Right hindlimb (tissue), 1 donor: ENCODE results near the gene PTPRK.

Source experiments
- DNase-seq: peaks from one replicate; pipeline ENCODE4 v3.0.0-alpha.2; 2018

The PTPRK gene

DNA sequence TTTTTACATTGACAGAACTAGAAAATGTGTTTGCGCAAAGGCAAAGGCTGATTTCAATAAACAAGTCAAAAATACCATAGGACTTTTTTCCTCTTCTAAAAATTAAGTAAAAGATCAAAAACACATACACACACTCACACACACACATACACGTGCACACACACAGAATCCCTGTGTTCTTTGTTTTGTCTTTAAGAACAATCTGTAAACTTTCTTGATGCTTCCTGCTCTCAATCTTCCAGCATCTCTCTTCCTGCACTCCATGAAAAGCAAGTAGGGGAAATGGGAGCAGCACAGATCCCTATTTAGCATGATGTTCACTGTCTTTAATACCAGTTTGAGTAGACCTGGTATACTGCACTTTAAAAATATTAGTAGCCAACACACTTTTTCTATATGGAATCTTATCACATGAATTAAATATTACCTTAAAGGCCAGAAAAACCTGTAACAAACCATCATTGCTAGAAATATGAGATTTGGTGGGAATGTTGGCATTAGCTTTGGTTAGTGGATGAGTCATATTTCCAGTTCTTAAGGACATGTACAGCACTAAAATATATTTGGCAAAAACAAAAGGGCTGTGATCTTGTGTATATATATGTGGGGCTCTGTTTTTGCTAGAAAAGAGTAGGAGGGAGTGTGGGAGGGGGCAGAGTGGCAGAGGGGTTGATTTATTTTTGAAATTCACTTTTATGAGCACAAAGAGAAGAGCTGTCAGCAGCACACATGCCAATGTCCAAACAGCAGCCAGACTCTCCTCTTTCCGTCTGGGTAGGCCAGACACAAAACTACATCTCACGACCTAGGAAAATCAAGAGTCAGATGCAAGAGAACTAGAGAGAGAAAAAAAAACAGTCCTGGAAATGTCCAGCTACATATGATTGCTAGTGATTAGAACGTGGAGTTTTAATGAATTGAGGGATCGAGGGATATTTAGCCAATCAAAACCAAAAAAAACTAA lies 4.6 kb downstream of the PTPRK start:
- no peak for DNase-seq

DNA sequence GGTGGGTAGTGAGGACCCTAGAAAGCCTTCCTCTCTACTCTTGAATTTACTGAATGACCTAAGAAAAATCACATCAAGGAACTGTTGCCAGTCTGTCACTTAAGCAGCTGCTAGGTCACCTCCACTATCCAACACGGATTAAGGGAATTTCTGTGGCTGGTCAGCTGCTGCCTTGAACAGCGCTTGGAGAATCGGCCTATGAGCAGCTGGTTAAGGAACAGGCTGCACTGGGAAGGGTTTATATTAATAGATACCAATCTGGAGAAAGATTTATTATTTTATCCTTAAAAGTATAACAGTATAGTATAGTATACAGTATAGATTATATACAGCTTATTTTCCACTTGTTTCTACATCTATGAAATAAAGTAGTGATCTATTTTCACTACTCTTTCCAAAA lies 6.5 kb downstream of the PTPRK start:
- DNase-seq, result no peak

DNA sequence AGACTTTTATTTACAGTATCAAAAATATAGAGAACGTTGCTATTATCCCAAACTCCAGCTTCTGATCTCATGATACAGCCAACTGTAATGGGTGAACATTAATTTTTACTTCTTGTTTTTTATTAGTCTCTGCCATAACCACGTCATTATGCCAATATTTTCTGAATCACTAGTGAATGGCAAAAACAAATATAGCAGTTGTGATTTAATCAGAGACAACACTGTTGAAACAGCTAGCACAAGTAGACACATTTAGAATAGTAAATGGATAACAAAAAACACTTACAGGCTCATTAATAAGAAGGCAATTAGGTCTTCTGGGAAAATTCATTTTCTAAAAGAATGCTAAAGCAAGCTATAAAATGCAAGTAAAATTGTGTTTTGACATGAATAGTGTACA lies 8.1 kb downstream of the PTPRK start:
- DNase-seq, result no peak

DNA sequence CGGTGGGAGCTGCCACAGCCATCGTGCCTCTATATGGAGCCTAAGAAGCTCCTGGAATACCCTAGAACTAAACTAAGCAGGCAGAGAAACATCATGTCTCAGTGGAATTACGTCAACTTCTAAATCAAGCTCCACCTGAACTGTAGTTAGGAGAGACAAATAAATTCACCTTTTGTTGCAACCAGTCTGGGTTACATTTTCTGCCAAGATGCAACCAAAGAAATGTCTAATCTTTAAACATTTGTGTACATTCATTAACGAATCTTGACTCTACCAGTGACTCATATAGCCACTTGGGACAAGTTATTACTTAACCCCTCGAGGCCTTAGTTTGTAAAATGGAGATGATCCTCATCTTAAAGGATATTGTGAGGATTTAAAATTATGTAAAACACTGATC lies 8.9 kb downstream of the PTPRK start:
- DNase-seq, result no peak

DNA sequence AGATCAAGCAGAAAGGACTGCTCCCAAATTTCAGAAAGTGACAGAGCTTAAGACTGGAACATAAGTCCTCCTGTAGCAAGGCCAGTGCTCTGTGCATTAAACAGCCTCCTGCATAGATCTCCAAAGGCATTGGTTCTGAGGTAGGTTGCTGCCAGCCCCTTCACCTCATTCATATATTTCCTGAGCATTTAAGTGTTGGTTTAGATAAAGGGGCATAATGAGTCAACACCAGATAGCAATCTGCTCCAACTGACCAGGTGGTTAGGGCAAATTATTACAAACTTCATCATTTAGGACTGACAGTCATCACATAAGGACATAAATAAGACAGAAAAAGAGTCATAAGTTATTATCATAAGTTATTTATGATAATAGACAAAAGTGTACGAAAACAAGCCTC lies 10.7 kb downstream of the PTPRK start:
- no peak for DNase-seq

DNA sequence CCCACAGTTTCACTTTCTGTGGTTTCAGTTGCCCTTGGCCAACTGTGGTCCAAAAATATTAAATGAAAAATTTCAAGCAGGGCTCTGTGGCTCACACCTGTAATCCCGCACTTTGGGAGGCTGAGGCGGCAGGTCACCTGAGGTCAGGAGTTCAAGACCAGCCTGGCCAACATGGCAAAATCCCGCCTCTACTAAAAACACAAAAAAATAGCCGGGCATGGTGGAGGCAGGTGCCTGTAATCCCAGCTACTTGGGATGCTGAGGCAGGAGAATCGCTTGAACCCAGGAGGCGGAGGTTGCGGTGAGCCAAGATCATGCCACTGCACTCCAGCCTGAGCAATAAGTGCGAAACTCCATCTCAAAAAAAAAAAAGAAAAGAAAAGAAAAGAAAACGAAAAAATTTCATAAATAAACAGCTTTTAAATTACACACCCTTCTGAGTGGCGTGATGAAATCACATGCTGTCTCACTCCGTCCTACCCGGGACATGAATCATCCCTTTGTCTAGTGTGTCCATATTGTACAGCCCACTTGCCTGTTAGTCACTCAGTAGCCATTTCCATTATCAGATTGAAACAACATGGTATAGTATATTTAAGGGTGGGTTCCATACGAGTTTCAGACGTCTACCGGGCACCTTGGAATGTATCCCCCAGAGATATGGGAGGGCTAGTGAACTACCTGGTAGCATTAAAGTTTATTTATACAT lies 11.7 kb downstream of the PTPRK start:
- DNase-seq, result no peak

DNA sequence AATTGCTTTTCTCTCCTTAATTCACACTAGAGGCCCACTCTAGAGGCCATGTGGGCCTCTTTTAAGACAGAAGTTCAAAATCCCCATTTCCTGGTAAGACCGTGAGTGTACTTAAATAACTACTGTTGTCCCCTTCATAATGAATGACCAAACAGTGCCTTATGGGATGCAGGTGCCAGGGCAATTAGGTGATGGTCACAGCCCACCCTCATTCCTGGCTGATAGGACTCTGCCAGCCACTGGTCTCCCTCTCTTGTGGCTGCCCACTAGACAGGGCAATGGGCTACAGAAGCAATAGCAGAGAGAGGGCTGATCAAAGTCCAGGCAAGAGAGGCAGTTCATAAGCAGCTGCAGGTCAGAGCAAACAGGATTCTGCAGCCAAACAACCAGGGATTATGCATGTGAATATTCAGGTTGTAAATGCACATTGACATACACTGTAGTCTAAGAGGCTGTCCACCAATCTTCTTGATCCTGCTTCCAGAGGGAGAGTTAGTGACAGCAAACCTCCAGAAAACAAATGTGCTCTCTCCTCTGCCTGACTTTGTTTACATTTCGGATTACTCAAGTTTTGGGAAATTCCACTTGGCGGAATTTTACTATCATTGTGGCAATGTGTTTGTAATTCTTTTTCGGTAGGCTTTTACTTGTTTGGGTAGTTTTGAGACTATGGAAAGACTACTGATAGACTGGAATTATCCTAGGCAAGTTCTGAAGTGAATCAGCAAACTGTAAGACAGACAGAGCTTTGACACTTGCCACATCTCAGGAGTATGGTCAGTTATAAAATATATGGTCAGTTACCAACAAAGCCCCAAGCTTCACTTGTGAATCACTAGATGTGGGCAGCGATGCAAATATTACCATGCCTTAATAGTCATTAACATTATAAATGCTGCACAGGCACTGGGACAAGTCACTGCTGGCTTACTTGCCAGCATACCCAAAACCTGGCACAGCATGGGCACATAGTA lies 12.8 kb downstream of the PTPRK start:
- DNase-seq, result no peak

DNA sequence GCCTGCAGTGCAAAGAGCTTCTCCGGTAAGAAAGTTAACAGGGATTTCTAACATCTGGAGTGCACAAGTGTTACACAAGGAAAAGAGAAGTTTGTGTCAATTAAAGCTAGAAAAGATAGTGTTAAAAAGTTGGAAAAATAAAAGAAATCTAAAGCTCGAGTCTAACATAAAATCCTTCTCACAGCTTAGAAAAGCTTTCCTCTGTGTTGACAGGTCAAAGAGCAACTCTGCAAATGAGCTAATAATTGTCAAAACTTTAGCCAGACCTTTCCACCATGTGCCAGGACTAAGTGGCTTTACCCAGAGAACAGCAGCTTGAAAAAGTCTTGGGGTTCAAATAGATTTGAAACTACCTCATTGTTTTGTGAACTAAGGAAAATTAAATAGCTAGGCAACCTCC lies 14.8 kb downstream of the PTPRK start:
- no peak for DNase-seq

DNA sequence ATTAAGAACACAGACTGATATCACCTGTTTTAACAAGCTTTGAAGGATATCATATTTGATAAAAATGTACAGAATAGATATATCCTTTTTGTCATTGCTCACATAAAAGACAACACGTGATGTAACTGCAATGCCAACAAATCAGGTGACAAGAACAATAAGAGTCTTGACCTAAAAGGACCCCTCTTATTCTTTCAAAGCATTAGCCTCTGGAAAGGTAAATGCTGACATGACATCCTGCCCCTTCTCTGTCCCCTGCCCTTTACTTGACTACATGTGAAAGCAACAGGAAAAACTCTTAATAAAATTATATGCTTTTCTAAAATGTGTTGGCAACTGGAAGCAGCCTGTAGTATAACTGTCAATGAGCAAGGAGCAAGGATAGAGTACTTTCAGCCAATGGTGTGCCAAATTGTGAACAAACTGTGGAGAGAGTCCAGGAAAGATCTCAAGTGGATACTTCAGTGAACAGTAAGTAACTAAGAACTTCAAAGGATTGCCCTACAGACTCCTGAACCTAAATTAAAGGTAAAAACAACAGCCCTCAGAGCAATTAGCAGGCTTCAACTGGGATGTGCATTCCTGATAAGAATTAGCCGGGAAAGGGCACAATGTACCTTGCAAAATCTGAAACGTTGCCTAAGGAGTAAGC lies 16.3 kb downstream of the PTPRK start:
- DNase-seq, result no peak

DNA sequence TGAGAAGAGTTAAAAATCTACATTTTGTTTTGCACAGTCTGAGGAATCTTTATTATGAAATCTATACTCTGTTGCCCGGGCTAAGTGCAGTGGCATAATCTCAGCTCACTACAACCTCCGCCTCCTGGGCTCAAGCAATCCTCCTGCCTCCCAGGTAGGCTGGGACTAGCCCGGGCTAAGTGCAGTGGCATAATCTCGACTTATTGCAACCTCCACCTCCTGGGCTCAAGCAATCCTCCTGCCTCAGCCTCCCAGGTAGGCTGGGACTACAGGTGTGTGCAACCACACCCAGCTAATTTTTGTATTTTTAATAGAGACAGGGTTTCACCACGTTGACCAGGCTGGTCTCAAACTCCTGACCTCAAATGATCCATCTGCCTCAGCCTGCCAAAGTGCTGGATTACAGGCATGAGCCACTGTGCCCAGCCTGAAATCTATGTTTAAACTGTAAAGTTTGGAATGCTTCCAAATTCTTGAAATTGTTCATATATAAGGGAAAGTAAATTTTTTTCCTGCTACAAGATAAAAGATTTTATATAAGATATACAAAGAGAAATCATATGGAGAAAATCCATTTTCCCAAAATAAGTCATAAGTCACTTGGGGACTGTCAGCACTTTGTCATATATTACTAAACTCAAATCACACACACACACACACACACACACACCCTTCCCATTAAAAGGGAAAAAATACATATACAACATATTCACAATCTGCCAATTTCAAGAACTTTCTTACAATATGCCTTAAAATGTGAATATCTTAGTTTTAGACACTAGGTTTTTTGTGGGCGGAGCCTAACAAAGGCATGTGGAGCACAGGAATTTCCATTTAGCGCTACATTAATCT lies 19.4 kb downstream of the PTPRK start:
- DNase-seq, result no peak

DNA sequence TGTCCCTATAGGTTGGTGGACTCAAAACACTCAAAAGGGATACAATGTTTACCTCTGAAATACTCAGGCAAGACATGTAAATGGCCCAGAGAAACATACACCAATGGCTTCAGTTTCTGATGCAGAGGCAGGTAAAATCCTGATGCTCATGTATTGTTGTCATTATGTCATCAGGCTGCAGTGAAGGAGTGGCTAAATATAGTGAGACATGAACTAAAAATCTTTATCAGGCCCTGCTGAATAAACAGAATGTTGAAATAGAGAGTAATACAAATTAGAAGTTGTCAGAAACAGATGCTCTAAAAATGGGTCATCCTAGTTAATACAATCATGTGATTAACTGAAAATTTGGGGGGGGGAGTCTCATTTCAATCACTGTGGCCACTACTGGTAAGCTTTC lies 20.4 kb downstream of the PTPRK start:
- no peak for DNase-seq

DNA sequence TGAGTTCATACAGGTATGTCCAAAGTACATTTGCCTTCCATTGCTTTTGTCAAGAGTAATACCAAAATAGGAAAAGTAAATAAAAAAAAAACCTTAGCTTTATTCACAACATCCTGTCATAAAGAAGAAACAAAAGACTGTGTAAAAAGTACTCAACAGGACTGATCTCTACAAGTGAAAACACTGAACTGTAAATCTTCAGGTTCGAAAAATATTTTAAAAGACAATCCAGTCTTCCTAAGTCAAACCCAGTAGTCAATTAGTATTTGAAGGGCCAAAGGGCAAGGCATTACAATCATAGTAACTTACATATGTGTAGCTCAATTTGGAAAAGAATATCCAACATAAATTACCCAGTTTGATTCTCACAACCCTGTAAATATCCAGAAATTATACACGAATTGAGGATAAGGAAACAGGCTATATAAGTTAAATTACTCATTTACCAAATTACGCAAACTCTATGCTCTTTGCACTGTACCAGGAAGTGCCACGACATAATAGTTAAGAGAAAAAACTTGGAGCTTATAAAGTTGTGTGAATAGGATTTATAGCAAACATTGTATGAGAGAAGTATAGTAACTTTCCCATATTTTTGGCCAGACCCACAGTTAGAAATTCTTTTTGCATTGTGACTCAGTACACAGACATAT lies 21.2 kb downstream of the PTPRK start:
- DNase-seq, result no peak

DNA sequence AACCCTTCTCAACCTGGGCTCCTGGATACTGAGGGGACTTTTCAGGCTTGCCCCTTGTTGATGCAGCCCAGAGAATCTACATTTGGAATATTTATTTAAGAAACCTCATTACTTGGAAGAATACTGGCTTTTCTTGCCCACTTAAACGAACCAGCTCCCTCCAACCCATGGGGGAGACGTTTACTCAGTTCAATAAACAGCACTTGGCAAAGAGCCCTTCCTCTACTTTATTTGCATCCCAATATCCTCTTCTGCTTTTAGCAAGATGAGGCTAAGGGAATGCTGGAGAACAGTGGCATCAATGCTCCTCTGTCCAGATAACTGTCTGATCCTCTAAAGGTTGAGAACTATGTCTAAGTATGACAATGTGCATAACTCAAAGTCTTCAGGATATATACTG lies 22.2 kb downstream of the PTPRK start:
- DNase-seq, result no peak

DNA sequence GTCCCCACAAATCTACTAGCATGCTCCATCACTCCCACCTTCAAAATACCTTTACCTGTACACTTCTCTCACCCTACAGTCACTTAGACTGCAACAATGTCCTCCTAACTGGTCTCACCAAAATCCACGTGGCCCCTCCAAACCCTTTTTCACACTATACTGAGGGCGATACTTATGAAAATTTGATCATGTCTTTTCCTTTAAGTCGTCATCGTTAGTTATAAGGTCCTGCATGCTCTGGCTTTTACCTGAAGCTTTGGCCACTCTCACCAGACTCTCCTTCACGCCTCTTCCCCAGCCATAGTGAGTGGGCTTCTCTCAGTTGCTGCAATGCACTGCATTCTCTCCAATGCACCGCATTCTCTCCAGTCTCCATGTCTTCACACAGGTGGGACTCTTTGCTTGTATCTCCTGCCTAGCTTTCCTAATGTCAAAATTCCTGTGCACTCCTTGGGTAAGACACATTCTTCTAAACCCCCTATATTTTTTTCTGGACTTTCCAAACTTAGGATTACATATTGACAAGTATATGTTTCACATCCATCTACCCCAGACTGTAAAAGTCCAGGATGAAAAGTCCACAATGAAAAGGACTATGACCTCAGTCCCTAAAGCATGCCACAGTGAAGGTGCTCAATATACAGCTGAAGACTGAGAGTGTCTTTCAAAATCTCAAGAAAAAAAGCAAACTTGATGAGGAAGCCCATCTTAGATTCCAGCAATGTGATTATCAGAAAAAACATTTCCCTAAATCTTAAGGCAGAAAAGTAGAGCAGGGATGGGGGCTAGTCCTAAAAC lies 24.7 kb downstream of the PTPRK start:
- DNase-seq, result no peak

DNA sequence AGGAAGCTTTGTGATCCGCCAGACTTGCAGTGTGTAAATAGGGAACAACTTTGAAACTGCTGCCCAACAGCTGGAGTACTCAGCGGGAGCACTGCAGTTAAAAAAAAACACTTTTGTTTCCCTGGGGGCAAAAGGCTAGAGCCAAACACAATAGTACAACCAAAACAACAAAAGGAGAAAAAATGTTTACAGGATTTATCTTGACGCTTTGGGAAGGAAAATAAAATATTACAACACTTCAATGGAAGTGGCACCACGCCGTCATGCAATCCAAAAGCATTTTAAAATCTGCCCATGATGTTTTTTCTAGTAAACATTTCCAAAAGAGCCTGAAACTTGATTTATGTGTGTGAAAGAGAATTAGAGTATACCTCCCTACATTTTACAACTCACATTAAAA lies 26.0 kb downstream of the PTPRK start:
- no peak for DNase-seq

DNA sequence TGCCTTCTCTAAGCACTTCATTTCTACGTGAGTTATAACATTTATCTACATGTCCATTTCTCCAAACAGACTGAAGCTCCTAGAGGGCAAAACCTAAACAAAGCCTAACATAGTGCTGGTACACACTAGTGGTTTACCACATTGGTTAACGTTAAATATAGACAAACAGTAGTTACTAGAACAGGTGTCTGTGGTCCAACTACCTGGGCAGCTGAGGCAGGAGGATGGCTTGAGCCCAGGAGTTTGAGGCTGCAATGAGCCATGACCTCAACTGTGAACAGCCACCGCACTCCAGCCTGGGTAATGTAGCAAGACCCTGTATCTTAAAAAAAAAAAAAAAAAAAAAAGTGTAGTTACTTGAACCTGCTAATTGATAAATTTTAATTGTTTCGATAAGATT lies 26.5 kb downstream of the PTPRK start:
- no peak for DNase-seq

DNA sequence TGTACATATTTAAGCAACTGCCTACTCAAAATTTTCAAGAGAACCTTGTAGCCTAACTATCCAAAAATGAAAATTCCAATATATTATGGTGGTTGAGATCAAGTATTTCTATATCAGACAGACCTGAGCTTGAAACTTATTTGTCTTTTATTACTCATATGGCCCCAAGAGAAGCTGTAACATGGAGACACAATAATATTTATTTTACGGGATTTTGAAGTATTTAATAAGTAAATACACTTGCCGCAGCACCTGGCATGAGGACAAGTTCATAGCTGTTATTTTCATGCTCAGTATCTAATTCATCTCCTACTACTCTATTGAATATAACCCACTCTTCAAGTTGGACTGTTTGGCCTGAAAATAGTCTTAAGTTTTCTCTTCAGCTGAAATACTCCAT lies 28.0 kb downstream of the PTPRK start:
- DNase-seq, result no peak

DNA sequence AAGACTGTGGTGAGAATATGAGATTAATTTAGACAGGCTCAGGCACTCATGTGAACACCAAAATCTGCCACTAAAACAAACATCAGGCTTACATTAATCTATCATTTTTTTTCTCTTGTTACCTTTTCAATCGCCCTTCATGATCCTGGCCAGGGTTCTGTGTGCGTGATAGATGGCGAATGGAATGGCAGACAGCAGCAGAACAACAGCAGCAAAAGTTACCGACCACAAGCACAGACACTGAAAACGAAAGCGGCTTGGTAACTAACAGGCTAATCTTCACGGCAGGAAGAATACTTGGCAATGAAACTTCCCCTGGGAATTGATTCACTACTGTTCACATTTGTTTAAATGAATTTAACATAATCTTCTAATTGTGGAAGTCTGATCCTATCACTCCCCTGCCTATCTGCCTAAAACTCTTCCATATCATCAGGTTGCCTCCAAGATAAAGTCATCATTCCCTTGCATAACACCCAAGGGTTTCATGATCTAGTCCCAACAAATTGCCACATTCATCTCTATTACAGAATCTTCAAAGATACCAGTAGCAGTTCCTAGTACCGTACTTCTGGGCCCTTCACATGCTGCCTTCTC lies 28.7 kb downstream of the PTPRK start:
- DNase-seq, result no peak

DNA sequence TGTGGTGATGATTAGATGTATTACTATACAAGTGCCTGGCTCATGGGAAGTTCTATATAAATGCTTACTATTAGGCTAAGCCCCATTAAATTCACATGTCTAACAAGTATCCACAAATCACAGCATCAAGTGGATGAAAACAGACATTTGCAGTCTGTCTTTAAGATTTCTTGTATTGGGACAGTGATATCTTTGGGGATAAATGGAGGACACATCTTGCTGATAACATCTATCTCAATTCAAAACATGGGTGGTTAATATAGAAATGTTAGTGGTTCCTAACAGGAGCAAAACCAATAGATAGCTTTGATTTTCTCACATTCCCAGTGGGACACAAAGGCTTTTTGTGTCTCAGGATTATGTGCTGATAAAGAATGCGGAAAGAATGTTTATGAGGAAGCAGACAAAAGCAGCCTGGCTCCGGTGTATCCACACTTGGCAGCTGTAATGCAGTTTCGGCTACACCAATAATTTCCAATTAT lies 29.3 kb downstream of the PTPRK start:
- no peak for DNase-seq

DNA sequence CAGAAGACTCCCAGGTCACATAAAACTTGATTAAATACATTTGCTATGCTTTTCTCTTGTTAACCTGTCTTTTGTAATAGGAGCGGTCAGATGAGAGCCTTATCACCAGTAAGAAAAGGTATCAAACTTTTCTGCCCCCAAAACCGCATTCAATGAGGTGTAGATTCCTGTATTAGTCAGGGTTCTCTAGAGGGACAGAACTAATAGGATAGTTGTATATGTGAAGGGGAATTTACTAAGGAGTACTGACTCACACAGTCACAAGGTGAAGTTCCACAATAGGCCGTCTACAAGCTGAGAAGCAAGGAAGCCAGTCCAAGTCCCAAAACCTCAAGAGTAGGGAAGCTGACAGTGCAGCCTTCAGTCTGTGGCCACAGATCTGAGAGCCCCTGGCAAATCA lies 32.7 kb downstream of the PTPRK start:
- no peak for DNase-seq
